ENCODE results near the gene GTPBP1.

GTPBP1 gene

GRCh38 chr22:38705235-38706100, at the start of gene GTPBP1:
TSS of gene GTPBP1 (plus strand) at chr22:38705944. CDS start at chr22:38705956, 12 bp downstream.
- DNase-seq = peak; percentile 100

GRCh38 chr22:38656256-38657044, 49.3 kb upstream of the GTPBP1 start, which contains the start of the genes CBY1 and FAM227A:
TSS of gene CBY1 (plus strand) at chr22:38656638. CDS start at chr22:38668055, 11,417 bp downstream.
TSS of gene FAM227A (minus strand) at chr22:38656392. CDS start at chr22:38650168, 6,224 bp downstream.
- peak; percentile 67 to 88 for DNase-seq

GRCh38 chr22:38657045-38657909, 48.5 kb upstream of the GTPBP1 start:
- peak in 1 of 2 donors; percentile 10 for DNase-seq

- DNase-seq = no peak
Measured at GRCh38 chr22:38674888-38675287, 30.9 kb upstream of the GTPBP1 start.

GRCh38 chr22:38675833-38676232, 29.9 kb upstream of the GTPBP1 start:
- DNase-seq = no peak

- DNase-seq = peak; percentile 84 to 93
Measured at GRCh38 chr22:38681582-38682335, 24.0 kb upstream of the GTPBP1 start, which contains the start of gene TOMM22. TSS of gene TOMM22 (plus strand) at chr22:38681957. CDS start at chr22:38681979, 22 bp downstream.

GRCh38 chr22:38684895-38685294, 20.8 kb upstream of the GTPBP1 start:
- DNase-seq = no peak

- no peak for DNase-seq
Measured at GRCh38 chr22:38685761-38686160, 20.0 kb upstream of the GTPBP1 start.

- DNase-seq = no peak
Measured at GRCh38 chr22:38689651-38690050, 16.1 kb upstream of the GTPBP1 start.

GRCh38 chr22:38694049-38694448, 11.7 kb upstream of the GTPBP1 start:
- no peak for DNase-seq

GRCh38 chr22:38694940-38695339, 10.8 kb upstream of the GTPBP1 start:
- peak; percentile 27 to 51 for DNase-seq

GRCh38 chr22:38696606-38697424, 8.9 kb upstream of the GTPBP1 start:
- DNase-seq = peak; percentile 58 to 65

- DNase-seq = no peak
Measured at GRCh38 chr22:38697425-38698089, 8.2 kb upstream of the GTPBP1 start.

- no peak for DNase-seq
Measured at GRCh38 chr22:38698407-38699094, 7.2 kb upstream of the GTPBP1 start.

GRCh38 chr22:38699143-38699542, 6.6 kb upstream of the GTPBP1 start:
- DNase-seq = no peak

- no peak for DNase-seq
Measured at GRCh38 chr22:38699784-38700183, 6.0 kb upstream of the GTPBP1 start.

GRCh38 chr22:38700270-38700788, 5.4 kb upstream of the GTPBP1 start:
- peak; percentile 70 to 77 for DNase-seq

- DNase-seq = peak; percentile 91 to 98
Measured at GRCh38 chr22:38700789-38701628, 4.7 kb upstream of the GTPBP1 start, which contains the start of gene JOSD1. TSS of gene JOSD1 (minus strand) at chr22:38700943. CDS start at chr22:38699987, 956 bp downstream.

All from inflammatory macrophage treated with lipopolysaccharide for 1 hour (primary cell).